Fibroblast of upper back skin (primary cell): ENCODE data around the gene LOX.
A peak's percentile ranks its signal among the peaks of the same experiment; 100 is the strongest.

Source experiments
- DNase-seq: peaks from one replicate; pipeline ENCODE4 v3.0.0-alpha.2; 2013

LOX gene

GRCh38 chr5:122050959-122051358 is 27.1 kb downstream of the LOX start:
- no peak for DNase-seq

DNA sequence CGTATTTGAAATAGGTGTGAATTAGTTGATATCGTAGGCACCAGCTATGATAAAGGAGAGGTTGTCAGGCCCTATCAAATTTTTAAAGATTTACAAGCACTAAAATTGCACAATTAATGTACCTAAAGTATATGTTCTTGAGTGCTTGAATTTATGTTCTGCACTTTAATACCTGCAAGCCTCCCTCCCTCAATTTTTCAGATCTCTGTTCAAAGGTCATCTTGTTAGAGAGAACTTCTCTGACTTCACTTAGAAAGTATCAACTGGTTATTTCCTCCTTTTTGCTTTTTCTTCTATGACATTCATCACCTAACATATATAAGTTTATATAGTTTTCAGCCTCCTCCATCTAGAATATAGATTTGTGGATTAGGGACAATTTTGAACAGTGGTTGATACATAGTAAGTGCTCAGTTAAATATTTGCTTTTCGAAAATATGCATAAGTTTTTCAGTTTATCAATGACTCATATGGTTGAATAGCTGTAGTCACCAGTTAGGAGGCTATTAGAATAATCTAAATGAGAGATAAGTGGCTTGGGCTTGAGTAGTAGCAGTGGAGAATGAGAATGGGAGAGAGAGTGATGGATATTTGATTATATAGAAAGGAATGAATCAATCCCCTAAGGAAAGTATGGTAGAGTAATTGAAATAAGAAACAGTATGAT is 37.3 kb downstream of the LOX start:
- no peak for DNase-seq

- DNase-seq = no peak
Measured at GRCh38 chr5:122036326-122036725, 41.7 kb downstream of the LOX start.

GRCh38 chr5:122035913-122036312 is 42.1 kb downstream of the LOX start:
- no peak for DNase-seq

DNA sequence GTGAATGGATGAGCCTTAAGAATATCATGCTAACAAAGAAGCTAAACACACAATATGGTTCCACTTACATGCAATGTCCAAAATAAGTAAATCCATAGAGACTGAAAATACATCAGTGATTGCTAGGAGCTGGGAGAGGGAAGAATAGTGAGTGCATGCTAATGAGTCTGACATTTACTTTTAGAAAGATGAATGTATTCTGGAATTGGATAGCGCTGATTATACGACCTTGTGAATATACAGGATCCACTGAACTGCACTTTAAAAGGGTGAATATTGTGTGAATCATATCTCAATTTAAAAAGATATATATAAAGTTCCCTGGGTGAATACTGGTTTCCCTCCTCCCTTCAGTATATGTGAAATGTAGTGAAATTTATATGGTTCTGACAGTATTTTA is 46.2 kb downstream of the LOX start:
- DNase-seq = no peak

DNA sequence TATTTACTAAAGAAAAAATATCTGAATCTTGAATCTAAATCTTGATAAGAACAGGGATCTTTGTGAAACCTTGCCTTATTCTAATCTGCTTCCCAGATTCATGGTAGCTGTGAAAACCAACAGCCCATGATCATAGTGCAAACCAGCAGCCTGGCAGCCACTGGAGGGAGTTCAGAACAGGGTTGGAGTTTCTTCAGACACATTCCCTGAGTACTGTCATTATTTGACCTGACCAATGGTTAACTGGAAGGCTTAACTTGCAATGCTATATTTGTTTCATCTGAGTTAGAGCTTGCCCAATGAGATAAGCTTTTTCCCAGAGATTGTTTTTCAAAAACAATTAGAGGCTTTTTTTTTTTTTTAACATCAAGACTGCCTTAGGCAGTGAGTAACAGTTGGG is 47.8 kb downstream of the LOX start:
- no peak for DNase-seq

- DNase-seq = no peak
Measured at GRCh38 chr5:122029818-122030217, 48.2 kb downstream of the LOX start.

DNA sequence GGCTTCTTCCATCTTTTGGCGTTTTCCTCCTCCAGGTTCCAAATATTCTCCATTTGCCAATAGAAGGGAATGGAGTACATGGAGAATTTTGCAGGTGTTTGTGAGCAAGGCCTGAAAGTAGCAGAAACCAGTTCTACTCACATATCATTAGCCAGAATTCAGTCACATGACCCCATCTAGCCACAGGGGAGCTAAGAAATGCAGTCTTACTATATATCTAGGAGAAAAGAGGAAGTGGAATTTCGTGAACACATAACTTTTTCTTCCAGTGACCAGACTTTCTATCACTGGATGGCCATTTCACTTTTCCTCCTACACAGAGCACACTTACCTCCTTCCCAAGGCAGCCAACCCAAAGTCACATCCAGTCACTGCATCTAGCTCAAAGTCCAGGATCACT is 55.1 kb downstream of the LOX start:
- DNase-seq = no peak

DNA sequence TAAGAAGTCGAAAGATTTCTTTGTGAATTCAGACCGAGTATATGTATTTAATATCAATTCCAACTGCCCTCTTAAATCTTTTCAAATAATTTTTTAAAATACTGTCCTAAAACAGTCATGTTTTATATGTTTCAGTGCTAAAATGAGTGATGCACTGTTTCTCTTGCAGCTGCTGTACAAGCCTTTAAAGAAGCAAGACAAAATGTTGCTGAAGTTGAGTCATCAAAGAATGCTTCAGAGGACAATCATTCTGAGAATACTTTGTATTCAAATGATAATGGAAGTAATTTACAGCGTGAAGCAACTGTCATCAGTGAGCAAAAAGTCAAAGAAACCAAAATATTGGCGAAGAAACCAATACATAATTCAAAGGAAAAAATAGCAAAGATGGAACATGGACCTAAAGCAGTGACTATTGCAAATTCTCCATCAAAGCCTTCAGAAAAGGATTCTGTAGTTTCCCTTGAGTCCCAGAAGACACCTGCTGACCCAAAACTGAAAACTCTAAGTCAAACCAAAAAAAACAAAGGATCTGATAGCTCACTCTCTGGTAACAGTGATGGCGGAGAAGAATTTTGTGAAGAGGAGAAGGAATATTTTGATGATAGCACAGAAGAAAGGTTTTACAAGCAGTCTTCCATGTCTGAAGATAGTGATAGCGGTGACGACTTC is 58.0 kb downstream of the LOX start:
- DNase-seq = peak; percentile 29

DNA sequence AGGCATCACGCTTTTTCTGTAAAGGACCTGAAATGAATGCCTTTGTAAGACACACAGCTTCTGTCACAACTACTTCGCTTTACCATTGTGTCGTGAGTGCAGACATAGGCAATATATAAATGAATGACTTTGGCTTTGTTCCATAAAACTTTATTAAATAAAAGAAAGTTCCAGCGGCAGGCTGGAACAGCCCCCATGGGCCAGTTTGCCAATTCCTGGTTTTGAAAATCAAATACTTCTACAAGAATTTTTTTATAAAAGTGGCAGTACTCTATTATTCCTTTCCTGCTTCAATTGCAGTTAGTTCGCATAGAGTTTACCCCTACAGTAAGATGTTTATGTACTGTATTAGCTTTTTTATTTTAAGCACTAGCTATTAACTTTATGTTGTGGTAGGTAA is 62.6 kb downstream of the LOX start:
- no peak for DNase-seq

DNA sequence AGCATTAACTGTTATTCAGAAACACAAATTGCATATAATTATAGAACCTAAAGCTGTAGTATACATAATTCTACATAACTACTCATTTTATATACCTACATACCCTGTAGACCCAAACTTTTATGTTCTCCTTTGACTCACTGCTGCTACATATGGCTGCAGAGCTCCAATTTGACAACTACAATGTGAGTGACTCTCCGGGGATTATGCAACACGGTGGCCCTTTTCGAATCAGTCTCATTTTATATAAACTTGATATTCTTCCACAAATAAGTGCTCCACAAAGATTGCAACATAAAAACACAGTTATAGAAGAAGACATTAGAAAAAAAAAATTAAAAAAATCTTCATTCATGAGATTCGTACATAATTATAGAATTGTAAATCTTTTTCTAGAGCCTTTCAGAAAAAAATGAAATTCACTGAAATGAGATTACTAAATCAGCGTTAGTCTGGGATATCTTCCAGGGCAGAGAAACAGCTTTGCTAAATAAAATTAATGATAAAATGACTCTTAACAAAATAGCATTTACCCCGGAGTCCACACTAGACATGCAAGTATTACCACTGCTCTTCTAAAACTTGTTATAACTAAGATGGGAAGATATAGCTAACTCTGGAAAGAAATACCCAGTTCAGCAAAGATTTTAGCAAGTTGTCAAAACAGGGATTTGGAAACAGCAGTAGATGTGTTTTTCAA is 63.7 kb downstream of the LOX start:
- DNase-seq = no peak
